ENCODE data around the gene MEIOB. TPM values are rescaled to one million over a fixed set of nuclear protein-coding genes. Genes with fewer than 3 reads are reported as not detected.
A peak's percentile ranks its signal among the peaks of the same experiment; 100 is the strongest.

MEIOB gene
- polyA plus RNA-seq, 1 of the 3 experiments (the other 2 are of a cell fraction) = not detected

GRCh38 chr16:1918351-1919326, 46.7 kb upstream of the MEIOB start, which contains the start of gene HS3ST6:
TSS of gene HS3ST6 (minus strand) at chr16:1918415. CDS start at chr16:1918323, 92 bp downstream.
- 28% methylated on average over 8 of the region's 71 CpGs for WGBS (ENCODE audit: low lambda C conversion rate)
- Histone ChIP-seq H3K9ac (no peak within 1 kb of the TSS), H3K9me2 (no peaks in the 10 kb centered on the region), H3K4me1 (ENCODE audit: control insufficient read depth in 1 of 2, insufficient read depth in 2 of 2, low read depth in 1 of 2, low read length in 1 of 2) (peaks cover 0 to 13% of the 10 kb centered on the region in 2 experiments; a peak in 1 of 4 replicates), H3K36me3 (replicated peaks in 1 of 2; ENCODE audit: control insufficient read depth in 1 of 2, insufficient read depth in 2 of 2, low read length in 1 of 2) (no peaks in the 10 kb centered on the region), H2AFZ (ENCODE audit: low read depth) (no peak within 1 kb of the TSS), H4K20me1 (ENCODE audit: insufficient read depth) (no peaks in the 10 kb centered on the region), H3K27me3 (ENCODE audit: insufficient read depth) (peaks cover 45% of the 10 kb centered on the region), H3K9me3 (no peaks in the 10 kb centered on the region), H3K79me2 (ENCODE audit: insufficient read depth) (no peaks in the 10 kb centered on the region), H3F3A (replicated peaks; ENCODE audit: insufficient read depth) (no peaks in the 10 kb centered on the region), H3K27ac (ENCODE audit: low read depth in 2 of 2, low read length in 1 of 2) (no peak within 1 kb of the TSS), H3K4me2 (peak within 1 kb of the TSS; percentile 52; the same call in 1 of the 2 replicates), H3K4me3 (ENCODE audit: low read depth in 2 of 2, low read length in 1 of 2) (peak within 1 kb of the TSS in 1 of 2 experiments; percentile 29; a peak in 1 of 4 replicates)
- TF ChIP-seq FOSL2 (IDR thresholded peaks at IDR 0.05; ENCODE audit: borderline replicate concordance, low read depth) = no peak
- no peak for TF ChIP-seq MAX (IDR thresholded peaks at IDR 0.05; ENCODE audit: low read depth)
- no peak for TF ChIP-seq CHD2 (IDR thresholded peaks at IDR 0.05; ENCODE audit: low read length, partially characterized antibody)
- TF ChIP-seq TCF12 (IDR thresholded peaks at IDR 0.05) = no peak
- no peak for TF ChIP-seq GATA2 (CRISPR knock-in tag; IDR thresholded peaks at IDR 0.05)
- TF ChIP-seq EZH2phosphoT487 (IDR thresholded peaks at IDR 0.05; ENCODE audit: borderline replicate concordance, low read depth) = no peak
- no peak for TF ChIP-seq NFIC (IDR thresholded peaks at IDR 0.05; ENCODE audit: borderline replicate concordance)
- no peak for TF ChIP-seq EP300 (IDR thresholded peaks at IDR 0.05; ENCODE audit: borderline replicate concordance in 1 of 2, low read depth in 1 of 2, low read length in 1 of 2)
- TF ChIP-seq RXRA (IDR thresholded peaks at IDR 0.05; ENCODE audit: borderline replicate concordance, low read depth) = no peak
- no peak for TF ChIP-seq RCOR1 (IDR thresholded peaks at IDR 0.05; ENCODE audit: low read length)
- TF ChIP-seq GABPA (IDR thresholded peaks at IDR 0.05; ENCODE audit: low read depth) = no peak
- TF ChIP-seq SIN3A (IDR thresholded peaks at IDR 0.05; ENCODE audit: borderline replicate concordance, low read depth, low read length) = no peak
- TF ChIP-seq RFX5 (IDR thresholded peaks at IDR 0.05; ENCODE audit: low read length) = no peak
- no peak for TF ChIP-seq TAF1 (IDR thresholded peaks at IDR 0.05; ENCODE audit: borderline replicate concordance, low read depth, low read length)
- TF ChIP-seq USF1 (IDR thresholded peaks at IDR 0.05; ENCODE audit: borderline replicate concordance, low read depth) = no peak
- TF ChIP-seq ELF1 (IDR thresholded peaks at IDR 0.05) = no peak
- TF ChIP-seq IRF3 (IDR thresholded peaks at IDR 0.05; ENCODE audit: low read depth, low read length) = no peak
- TF ChIP-seq TEAD4 (IDR thresholded peaks at IDR 0.05; ENCODE audit: borderline replicate concordance, insufficient read depth) = no peak
- TF ChIP-seq MEF2A (IDR thresholded peaks at IDR 0.05; ENCODE audit: borderline replicate concordance, low read depth) = no peak
- peak; percentile 88 for DNase-seq
- ChIA-PET POLR2A (no interaction called here), CTCF (interaction anchor here (1.5 to 5.2 kb wide), 2 partner anchors 10 to 55 kb away, joined by 6 to 38 read pairs; no protein-coding TSS in a partner anchor)

Data from SK-N-SH (cell line).